ENCODE results near the gene ZNF618.

Gene ZNF618

DNA sequence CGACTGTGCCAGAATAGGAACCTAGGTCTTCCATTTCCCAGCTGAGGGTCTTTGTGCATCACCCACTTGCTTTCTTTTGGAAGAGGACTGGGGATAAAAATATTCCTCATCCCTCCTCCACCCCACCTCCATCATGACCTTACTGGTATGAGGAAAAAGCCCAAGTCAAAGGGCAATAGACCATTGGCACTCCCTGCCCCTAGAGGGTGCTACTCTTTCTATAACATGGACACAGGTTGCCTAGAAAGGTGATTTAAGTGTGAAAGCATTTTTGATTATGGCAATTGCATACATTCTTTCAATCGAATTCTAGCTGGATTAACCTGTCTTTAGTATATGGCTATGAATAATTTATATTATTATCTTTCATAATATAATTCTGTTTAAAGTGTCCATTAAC, 22.8 kb upstream of the ZNF618 start:
- TF ChIP-seq, protein P1, sequence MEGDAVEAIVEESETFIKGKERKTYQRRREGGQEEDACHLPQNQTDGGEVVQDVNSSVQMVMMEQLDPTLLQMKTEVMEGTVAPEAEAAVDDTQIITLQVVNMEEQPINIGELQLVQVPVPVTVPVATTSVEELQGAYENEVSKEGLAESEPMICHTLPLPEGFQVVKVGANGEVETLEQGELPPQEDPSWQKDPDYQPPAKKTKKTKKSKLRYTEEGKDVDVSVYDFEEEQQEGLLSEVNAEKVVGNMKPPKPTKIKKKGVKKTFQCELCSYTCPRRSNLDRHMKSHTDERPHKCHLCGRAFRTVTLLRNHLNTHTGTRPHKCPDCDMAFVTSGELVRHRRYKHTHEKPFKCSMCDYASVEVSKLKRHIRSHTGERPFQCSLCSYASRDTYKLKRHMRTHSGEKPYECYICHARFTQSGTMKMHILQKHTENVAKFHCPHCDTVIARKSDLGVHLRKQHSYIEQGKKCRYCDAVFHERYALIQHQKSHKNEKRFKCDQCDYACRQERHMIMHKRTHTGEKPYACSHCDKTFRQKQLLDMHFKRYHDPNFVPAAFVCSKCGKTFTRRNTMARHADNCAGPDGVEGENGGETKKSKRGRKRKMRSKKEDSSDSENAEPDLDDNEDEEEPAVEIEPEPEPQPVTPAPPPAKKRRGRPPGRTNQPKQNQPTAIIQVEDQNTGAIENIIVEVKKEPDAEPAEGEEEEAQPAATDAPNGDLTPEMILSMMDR (IDR thresholded peaks at IDR 0.05), result peak; percentile 80

DNA sequence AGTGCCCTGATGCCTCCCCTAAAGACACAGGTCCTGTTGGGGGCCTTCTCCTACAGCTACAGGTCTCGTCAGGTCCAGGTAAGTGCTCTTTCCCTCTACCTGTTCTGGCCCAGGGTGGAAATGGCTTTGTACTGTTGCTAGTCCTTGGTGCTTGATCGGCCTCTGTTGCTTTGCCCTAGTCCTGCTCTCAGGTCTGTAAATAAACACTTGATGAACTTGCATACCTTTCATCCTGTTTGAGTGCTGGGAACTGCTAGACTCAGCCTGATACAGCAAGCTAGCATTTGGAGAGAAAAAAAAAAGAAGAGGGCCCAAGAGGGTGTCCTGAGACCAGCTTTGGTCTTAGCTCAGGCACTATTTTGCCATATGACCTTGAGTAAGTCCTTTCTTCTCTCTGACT, 21.8 kb upstream of the ZNF618 start:
- TF ChIP-seq, protein P1 (IDR thresholded peaks at IDR 0.05), result no peak

DNA sequence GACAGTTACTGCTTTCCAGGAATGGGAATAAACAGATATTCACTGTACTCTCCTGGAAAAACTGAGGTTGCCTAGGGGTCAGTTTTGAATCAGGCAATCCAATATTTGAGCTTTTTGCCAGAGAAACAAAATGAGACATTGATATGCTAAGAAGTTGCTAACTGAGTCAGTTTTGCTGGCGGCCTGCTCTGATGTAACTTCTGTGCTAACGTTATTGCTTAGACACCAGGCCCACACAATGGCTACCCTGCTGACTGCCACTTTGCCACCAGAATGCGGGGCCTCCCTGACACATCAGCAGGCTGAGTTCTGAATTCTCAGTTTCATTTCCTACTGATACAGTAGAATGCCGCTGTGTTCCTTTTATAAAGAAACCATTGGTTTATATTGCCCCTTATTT, 18.2 kb upstream of the ZNF618 start:
- TF ChIP-seq, protein P1 (IDR thresholded peaks at IDR 0.05), result no peak

DNA sequence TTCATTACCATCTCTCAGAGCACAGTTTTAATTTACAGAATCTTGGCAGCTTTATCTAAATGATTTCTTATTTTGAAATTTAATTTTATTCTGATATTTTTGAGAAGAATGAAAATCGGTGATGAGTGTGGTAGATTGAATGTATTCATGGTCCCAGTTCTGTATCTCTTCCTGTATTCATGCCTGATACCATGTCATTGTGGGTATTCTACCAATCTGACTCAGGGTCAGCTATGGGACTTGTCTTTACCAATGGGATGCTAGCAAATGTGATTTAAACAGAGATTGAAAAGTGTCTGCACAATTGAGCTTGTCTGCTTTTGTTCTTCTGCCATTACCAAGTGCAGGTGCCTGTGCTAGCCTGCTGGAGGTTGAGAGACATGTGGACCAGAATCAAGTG, 17.8 kb upstream of the ZNF618 start:
- TF ChIP-seq, protein P1 (IDR thresholded peaks at IDR 0.05), result no peak

DNA sequence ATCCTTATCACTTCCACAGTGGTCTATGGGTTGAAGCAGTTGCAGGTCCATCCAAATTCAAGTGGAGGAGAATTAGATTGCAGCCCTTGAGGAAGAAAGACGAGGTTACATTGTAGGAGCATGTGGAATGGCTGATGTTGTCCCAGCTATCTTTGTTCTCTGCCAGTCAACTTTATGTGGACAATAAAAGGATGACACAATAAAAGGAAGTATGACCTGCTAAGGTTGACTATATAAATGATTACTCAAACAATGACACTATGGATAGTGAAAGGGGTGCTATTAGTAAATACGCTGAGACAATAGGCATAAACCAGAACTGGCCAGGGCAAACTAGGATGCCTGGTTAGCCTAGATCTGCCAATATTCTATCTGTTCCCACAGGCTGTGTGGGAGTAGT, 12.8 kb upstream of the ZNF618 start:
- TF ChIP-seq, protein P1 (IDR thresholded peaks at IDR 0.05), result no peak

DNA sequence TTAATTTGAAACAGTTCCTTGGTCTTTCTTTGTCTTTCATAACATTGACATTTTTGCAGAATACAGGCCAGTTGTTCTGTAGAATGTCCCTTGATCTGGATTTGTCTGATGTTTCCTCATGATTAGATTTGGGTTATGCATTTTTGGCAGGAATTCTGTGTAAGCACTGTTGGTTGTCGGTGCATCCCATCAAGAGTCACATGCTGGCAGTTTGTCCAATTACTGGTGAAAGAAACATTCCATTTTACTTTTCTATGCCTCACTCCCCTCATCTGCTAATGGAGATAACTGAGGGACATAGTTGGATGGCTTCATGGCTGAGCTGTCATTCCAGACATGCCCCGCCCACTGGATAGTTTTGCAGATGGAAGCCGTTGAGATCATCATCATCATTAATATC, 7.6 kb upstream of the ZNF618 start:
- TF ChIP-seq, protein P1 (IDR thresholded peaks at IDR 0.05), result no peak

DNA sequence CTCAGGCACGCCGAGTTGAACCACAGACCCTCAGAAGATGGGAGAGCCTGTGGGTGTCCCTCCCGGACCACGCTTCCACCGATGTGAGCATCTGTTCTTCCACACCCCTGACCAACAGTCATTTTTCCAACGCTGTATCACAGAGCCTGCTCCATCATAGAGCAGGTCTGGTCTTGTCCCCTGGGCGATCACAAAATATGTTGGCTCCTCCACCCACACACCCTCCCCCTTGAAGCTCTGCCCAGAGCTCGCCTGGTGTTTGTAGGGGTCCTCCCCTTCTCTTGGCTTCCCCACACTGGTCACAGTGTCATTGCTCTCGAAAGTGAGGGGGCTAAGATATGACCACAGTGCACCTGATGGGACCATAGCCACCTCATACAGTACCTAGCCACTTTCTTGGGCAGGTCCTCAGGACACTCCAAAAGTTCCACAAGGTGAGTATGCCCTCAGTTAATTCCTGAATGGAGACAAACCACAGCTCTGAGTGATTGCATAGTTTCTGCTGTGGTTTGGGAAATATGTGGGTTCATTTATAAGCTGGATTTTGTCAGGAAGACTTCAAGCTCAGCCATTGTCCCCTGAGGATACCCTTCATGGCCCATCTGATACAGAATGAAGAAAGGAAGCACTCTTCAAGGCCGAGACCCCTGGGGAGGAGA, 3.5 kb upstream of the ZNF618 start:
- TF ChIP-seq, protein P1 (IDR thresholded peaks at IDR 0.05), result no peak

DNA sequence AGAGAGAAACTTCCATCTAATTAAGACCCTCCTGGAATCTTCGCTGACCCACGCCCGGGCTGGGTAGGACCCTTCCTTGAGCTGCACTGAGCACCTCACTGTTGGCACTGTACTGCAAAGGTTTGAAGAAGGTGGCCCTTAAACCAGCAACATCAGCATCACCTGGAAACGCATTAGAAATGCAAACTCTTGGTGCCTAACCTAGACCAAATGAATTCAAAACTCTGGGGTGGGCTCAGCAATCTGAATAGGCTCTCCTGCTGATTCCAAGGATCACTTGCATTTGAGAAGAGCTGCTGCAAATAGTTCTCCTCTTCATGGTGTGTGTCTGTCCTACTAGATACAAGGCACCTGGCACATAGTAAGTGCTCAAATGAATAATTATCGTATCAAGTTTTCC, 2.7 kb upstream of the ZNF618 start:
- TF ChIP-seq, protein P1 (IDR thresholded peaks at IDR 0.05), result no peak

Data from LNCAP (cell line).